Endodermal cell (in vitro differentiated cells): ENCODE data around the gene TBRG4. TPM values are rescaled to one million over a fixed set of nuclear protein-coding genes. Genes with fewer than 3 reads are reported as not detected.
A peak's percentile ranks its signal among the peaks of the same experiment; 100 is the strongest.

ENCODE experiments used
- DNase-seq: peaks from one replicate; pipeline ENCODE4 v3.0.0-alpha.2; 2017
- H3K27ac ChIP-seq: 2 replicates; pipeline ENCODE4 v1.5.1; 2013; ENCODE audit warnings: mild to moderate bottlenecking, low read depth, low read length, moderate library complexity
- H3K27me3 ChIP-seq: 2 replicates; pipeline ENCODE4 v1.6.1; 2013; ENCODE audit warnings: mild to moderate bottlenecking, low read length, moderate library complexity; ENCODE audit not compliant: insufficient read depth, control insufficient read depth, poor library complexity, severe bottlenecking
- H3K36me3 ChIP-seq: 2 replicates; pipeline ENCODE4 v1.7.0; 2013; ENCODE audit warnings: mild to moderate bottlenecking, low read length, moderate library complexity; ENCODE audit not compliant: control insufficient read depth, insufficient read depth
- H3K4me1 ChIP-seq: one replicate; pipeline ENCODE4 v1.7.0; 2013; ENCODE audit warnings: low read length; ENCODE audit not compliant: control insufficient read depth, insufficient read depth
- H3K4me3 ChIP-seq: 2 replicates; pipeline ENCODE4 v1.5.1; 2013; ENCODE audit warnings: mild to moderate bottlenecking, low read length, moderate library complexity
- H3K9ac ChIP-seq: 2 replicates; pipeline ENCODE4 v1.6.1; 2013; ENCODE audit warnings: mild to moderate bottlenecking, low read length, moderate library complexity; ENCODE audit not compliant: poor library complexity, severe bottlenecking; ENCODE audit errors: extremely low read depth
- H3K9me3 ChIP-seq: 2 replicates; pipeline ENCODE4 v1.6.1; 2013; ENCODE audit warnings: mild to moderate bottlenecking, low read length, moderate library complexity; ENCODE audit not compliant: control insufficient read depth
- H3K27ac Mint-ChIP-seq: 2 replicates; pipeline ENCODE4 v1.8.0; 2020; ENCODE audit warnings: mixed read lengths
- H3K27me3 Mint-ChIP-seq: 2 replicates; pipeline ENCODE4 v1.8.0; 2021; ENCODE audit warnings: mild to moderate bottlenecking, mixed read lengths; ENCODE audit not compliant: insufficient read depth
- H3K36me3 Mint-ChIP-seq: 2 replicates; pipeline ENCODE4 v1.8.0; 2020; ENCODE audit warnings: low read depth, mixed read lengths
- H3K4me1 Mint-ChIP-seq: 2 replicates; pipeline ENCODE4 v1.8.0; 2020; ENCODE audit warnings: mixed read lengths
- H3K4me3 Mint-ChIP-seq: 2 replicates; pipeline ENCODE4 v1.8.0; 2020; ENCODE audit warnings: mild to moderate bottlenecking, moderate library complexity, mixed read lengths
- H3K9me3 Mint-ChIP-seq: 2 replicates; pipeline ENCODE4 v1.8.0; 2020; ENCODE audit warnings: mild to moderate bottlenecking, mixed read lengths
- CTCF ChIP-seq: fragments of 200-600 bp; sonication (generic); conservative IDR thresholded peaks from 2 replicates; pipeline ENCODE4 v1.5.0; 2021; ENCODE audit warnings: antibody characterized with exemption, mild to moderate bottlenecking
- WGBS, 2 experiments: methylation state at CpG; one replicate each; pipeline versions ENCODE4 v1.1.5 to v1.1.7; 2013; ENCODE audit warnings: missing lambda C conversion rate in 2 of 2, mixed read lengths in 1 of 2; ENCODE audit not compliant: insufficient coverage in 1 of 2, insufficient read length in 1 of 2; 5-methylcytosine and 5-hydroxymethylcytosine counted together
- total RNA-seq, 2 donors: library from RNA; stranded (reverse); fragmentation: NEBNext Ultra II Directional in 1 of 2; extraction: Animal tissue kit (Norgen Biotek cat#: 25700) in 1 of 2; gene quantifications; 2 replicates in 1 of 2; 3 replicates in 1 of 2; pipeline ENCODE4 v1.2.1, GENCODE V29; 2021

Gene TBRG4
- total RNA-seq, 2 donors from 2014 or later, result 66.7 to 95.9 TPM

GRCh38 chr7:45125193-45125904 lies 13.9 kb upstream of the TBRG4 start:
- no peak overlapping the region for H3K9ac ChIP-seq
- DNase-seq, result no peak
- H3K4me1 ChIP-seq, result no peaks in the 10 kb centered on the region
- Mint-ChIP-seq H3K9me3 (no peaks in the 10 kb centered on the region), H3K27ac (no peak overlapping the region), H3K27me3 (no peaks in the 10 kb centered on the region), H3K4me1 (peaks cover 6% of the 10 kb centered on the region), H3K4me3 (no peak overlapping the region), H3K36me3 (no peaks in the 10 kb centered on the region)
- no peak overlapping the region for H3K27ac ChIP-seq
- no peaks in the 10 kb centered on the region for H3K36me3 ChIP-seq
- no peaks in the 10 kb centered on the region for H3K9me3 ChIP-seq
- H3K4me3 ChIP-seq, result no peak overlapping the region
- 80 to 91% methylated on average over 1 to 10 of the region's 11 CpGs for WGBS, 2 experiments
- TF ChIP-seq CTCF, result no peak
- H3K27me3 ChIP-seq, result no peaks in the 10 kb centered on the region

GRCh38 chr7:45123913-45124710 lies 12.6 kb upstream of the TBRG4 start:
- no peaks in the 10 kb centered on the region for H3K36me3 Mint-ChIP-seq
- H3K27ac Mint-ChIP-seq, result peak overlapping the region; percentile 61

More at GRCh38 chr7:45123913-45124710, 12.6 kb upstream of the TBRG4 start:
- Mint-ChIP-seq H3K27me3 (no peaks in the 10 kb centered on the region), H3K9me3 (no peaks in the 10 kb centered on the region), H3K4me3 (no peak overlapping the region), H3K4me1 (peaks cover 6% of the 10 kb centered on the region)
- Histone ChIP-seq H3K4me3 (no peak overlapping the region), H3K9ac (no peak overlapping the region), H3K27ac (no peak overlapping the region), H3K9me3 (no peaks in the 10 kb centered on the region), H3K27me3 (no peaks in the 10 kb centered on the region), H3K36me3 (no peaks in the 10 kb centered on the region), H3K4me1 (no peaks in the 10 kb centered on the region)
- WGBS, 2 experiments, result 68% methylated on average over 7 to 12 of the region's 12 CpGs
- DNase-seq, result peak; percentile 77
- TF ChIP-seq CTCF, result peak; percentile 22
